Left lung (tissue), 10 donors: ENCODE measurements around the gene STAMBP. TPM values are rescaled to one million over a fixed set of nuclear protein-coding genes. Genes with fewer than 3 reads are reported as not detected.

ENCODE experiments used
- ATAC-seq: fragments of 200-7000 bp; cut with Tn5 transposase; one replicate; pipeline ENCODE4 v1.9.1; 2020; ENCODE audit warnings: moderate library complexity
- DNase-seq, 4 donors: peaks; one replicate each; pipeline ENCODE4 v3.0.0-alpha.2; 2013 to 2020
- H3K27ac ChIP-seq, 2 donors: fragments of 200-600 bp; sonication (generic) in 1 of 2; one replicate each; pipeline versions ENCODE4 v1.5.0 to v1.8.0; 2020 to 2021
- H3K27me3 ChIP-seq, 2 donors: fragments of 200-600 bp; sonication (generic) in 1 of 2; one replicate each; pipeline versions ENCODE4 v1.5.0 to v1.8.0; 2020 to 2021
- H3K36me3 ChIP-seq, 2 donors: fragments of 200-600 bp; sonication (generic) in 1 of 2; one replicate each; pipeline versions ENCODE4 v1.5.0 to v1.8.0; 2020 to 2021
- H3K4me1 ChIP-seq, 2 donors: fragments of 200-600 bp; one replicate each; pipeline ENCODE4 v1.8.0; 2021
- H3K4me3 ChIP-seq, 2 donors: fragments of 200-600 bp; sonication (generic) in 1 of 2; one replicate each; pipeline versions ENCODE4 v1.5.0 to v1.8.0; 2020 to 2021; ENCODE audit warnings: mild to moderate bottlenecking in 1 of 2
- H3K9me3 ChIP-seq, 2 donors: fragments of 200-600 bp; sonication (generic) in 1 of 2; one replicate each; pipeline versions ENCODE4 v1.5.0 to v1.8.0; 2020 to 2021
- CTCF ChIP-seq, 2 donors: fragments of 200-600 bp; sonication (generic) in 1 of 2; IDR thresholded peaks; one replicate each; pipeline versions ENCODE4 v1.5.0 to v1.8.0; 2021; ENCODE audit warnings: antibody characterized with exemption in 2 of 2
- intact Hi-C, 2 donors: fragments of 100-400 bp; cut with DNase I; formaldehyde crosslinking; loops; one replicate each; pipeline versions ENCODE4 v1.11.2 to v1.14.2; 2022
- polyA plus RNA-seq, 6 donors: library from polyadenylated mRNA; unstranded; fragments of 120-200 nt; gene quantifications; one replicate each; pipeline ENCODE4 v1.2.1, GENCODE V29; 2013; ENCODE audit not compliant: insufficient read length in 6 of 6
- total RNA-seq, 2 donors: library from RNA; stranded (reverse); fragmentation: NEBNext Ultra II Directional; extraction: Animal tissue kit (Norgen Biotek cat#: 25700); gene quantifications; one replicate each; pipeline ENCODE4 v1.2.1, GENCODE V29; 2021
- donor health status: DM: no; HTN: yes; CAD: no.
- donor health status: DM: no; HTN: no; CAD: no.

STAMBP gene
- total and polyA plus RNA-seq, 8 donors, result 32.6 to 57.0 (median 51.1) TPM

DNA sequence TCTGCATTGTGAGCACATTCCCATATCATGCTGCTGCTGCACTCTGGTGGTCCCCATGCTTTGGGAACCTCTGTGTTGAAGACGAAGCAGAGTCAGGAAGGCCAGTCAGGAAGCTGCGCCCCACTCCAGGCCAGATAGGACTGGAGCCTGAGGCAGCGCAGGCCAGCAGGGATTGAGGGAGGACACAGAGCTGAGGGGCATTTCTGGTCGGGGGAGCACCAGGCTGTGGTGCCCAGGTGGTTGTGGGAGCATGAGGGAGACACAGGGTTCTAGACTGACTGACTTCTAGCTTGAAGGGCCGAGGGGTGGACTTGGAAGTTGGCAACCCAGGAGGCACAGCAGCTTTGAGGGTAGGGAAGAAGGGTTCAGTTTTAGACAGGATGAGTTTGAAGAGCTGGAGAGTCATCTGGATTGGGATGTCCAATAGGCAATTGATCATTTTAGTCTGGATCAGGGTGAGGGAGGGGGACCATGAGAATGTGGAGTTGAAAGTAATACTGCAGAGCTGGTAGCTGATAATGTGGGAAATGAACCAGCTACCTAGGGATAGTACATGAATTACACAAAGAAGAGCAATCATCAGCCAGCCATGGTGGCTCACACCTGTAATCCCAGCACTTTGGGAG lies 62.6 kb downstream of the STAMBP start:
- DNase-seq, result no peak
- intact Hi-C loops, result no loop called here
- no peak overlapping the region for H3K4me3 ChIP-seq
- no peaks in the 10 kb centered on the region for H3K36me3 ChIP-seq
- no peaks in the 10 kb centered on the region for H3K4me1 ChIP-seq
- ATAC-seq, result no peak
- H3K9me3 ChIP-seq, result no peaks in the 10 kb centered on the region
- no peak for TF ChIP-seq CTCF (IDR thresholded peaks at IDR 0.05)
- H3K27me3 ChIP-seq, result peaks cover 0 to 10% of the 10 kb centered on the region in 2 donors
- no peak overlapping the region for H3K27ac ChIP-seq

GRCh38 chr2:73892631-73893329 lies 64.0 kb downstream of the STAMBP start, which contains the start of gene ACTG2:
Gene ACTG2, plus strand, starts transcription at chr2:73893008. Its CDS starts 8,304 bp downstream, at chr2:73901312.
- Histone ChIP-seq H3K27me3 (peaks cover 0 to 10% of the 10 kb centered on the region in 2 donors), H3K36me3 (no peaks in the 10 kb centered on the region), H3K4me1 (no peaks in the 10 kb centered on the region), H3K4me3 (no peak within 1 kb of the TSS), H3K27ac (no peak within 1 kb of the TSS), H3K9me3 (no peaks in the 10 kb centered on the region)
- DNase-seq (no peak), ATAC-seq (no peak)
- intact Hi-C loops, result no loop called here
- TF ChIP-seq CTCF (IDR thresholded peaks at IDR 0.05), result no peak

GRCh38 chr2:73893764-73894474 lies 65.2 kb downstream of the STAMBP start:
- Histone ChIP-seq H3K9me3 (no peaks in the 10 kb centered on the region), H3K27ac (no peak overlapping the region), H3K4me3 (no peak overlapping the region), H3K27me3 (peaks cover 0 to 7% of the 10 kb centered on the region in 2 donors), H3K36me3 (no peaks in the 10 kb centered on the region), H3K4me1 (no peaks in the 10 kb centered on the region)
- intact Hi-C loops, result no loop called here
- DNase-seq, result no peak
- no peak for ATAC-seq
- no peak for TF ChIP-seq CTCF (IDR thresholded peaks at IDR 0.05)

DNA sequence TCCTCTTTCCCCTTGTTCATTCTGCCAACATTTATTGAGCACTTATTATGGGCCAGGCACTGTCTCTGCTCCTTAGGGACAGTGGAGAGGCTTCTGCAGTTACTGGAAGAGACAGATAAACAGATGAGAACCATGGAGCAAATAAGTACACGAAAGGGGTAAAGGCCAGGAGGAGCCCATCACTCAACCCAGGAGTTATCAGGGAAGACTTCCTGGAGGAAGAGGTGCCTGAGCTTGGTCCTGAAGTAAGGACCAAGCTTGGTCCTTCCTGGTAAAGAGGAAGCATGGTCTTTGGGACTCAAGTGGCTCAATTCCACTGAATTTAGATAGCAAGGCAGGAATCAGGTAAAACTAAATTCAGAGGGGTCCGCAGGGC lies 65.7 kb downstream of the STAMBP start:
- Histone ChIP-seq H3K27me3 (peaks cover 0 to 2% of the 10 kb centered on the region in 2 donors), H3K9me3 (no peaks in the 10 kb centered on the region), H3K36me3 (no peaks in the 10 kb centered on the region), H3K4me1 (no peaks in the 10 kb centered on the region), H3K4me3 (no peak overlapping the region), H3K27ac (no peak overlapping the region)
- DNase-seq (no peak), ATAC-seq (no peak)
- intact Hi-C loops, result no loop called here
- no peak for TF ChIP-seq CTCF (IDR thresholded peaks at IDR 0.05)

DNA sequence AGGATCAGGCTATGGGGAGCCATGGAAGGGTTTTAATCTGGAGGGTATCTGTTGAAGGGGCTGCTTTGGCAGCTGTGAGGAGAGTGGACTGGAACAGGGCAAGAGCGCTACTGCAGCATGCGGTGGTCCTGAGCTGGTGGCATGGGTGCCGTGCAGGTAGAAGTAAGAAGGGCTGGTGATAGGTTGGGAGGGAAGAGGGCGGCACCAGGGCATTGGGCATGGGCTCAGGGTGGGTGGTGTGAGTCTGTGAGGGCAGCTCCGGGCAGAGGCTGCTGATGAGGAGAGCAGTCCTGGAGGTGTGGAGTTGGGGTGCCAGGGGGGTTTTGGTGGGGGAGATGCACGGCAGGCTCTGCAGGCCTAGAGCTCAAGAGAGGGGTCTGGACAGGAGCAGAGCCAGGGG lies 66.1 kb downstream of the STAMBP start:
- Histone ChIP-seq H3K27me3 (no peaks in the 10 kb centered on the region), H3K4me1 (no peaks in the 10 kb centered on the region), H3K9me3 (no peaks in the 10 kb centered on the region), H3K4me3 (no peak overlapping the region), H3K36me3 (no peaks in the 10 kb centered on the region), H3K27ac (no peak overlapping the region)
- intact Hi-C loops, result no loop called here
- ATAC-seq (no peak), DNase-seq (no peak)
- TF ChIP-seq CTCF (IDR thresholded peaks at IDR 0.05), result no peak
